Glutamatergic neuron (in vitro differentiated cells): ENCODE results near the gene PRKRIP1. TPM values are rescaled to one million over a fixed set of nuclear protein-coding genes. Genes with fewer than 3 reads are reported as not detected.

Experiments
- DNase-seq: peaks from one replicate; pipeline ENCODE4 v3.0.0; 2022
- H3K27ac Mint-ChIP-seq: one replicate; pipeline ENCODE4 v1.8.0; 2020; ENCODE audit warnings: mild to moderate bottlenecking, mixed read lengths, inconsistent platforms; ENCODE audit not compliant: unreplicated experiment
- H3K27me3 Mint-ChIP-seq: one replicate; pipeline ENCODE4 v1.8.0; 2020; ENCODE audit warnings: mild to moderate bottlenecking, moderate library complexity, mixed read lengths, inconsistent platforms; ENCODE audit not compliant: unreplicated experiment
- H3K36me3 Mint-ChIP-seq: one replicate; pipeline ENCODE4 v1.8.0; 2020; ENCODE audit warnings: mild to moderate bottlenecking, mixed read lengths, inconsistent platforms; ENCODE audit not compliant: unreplicated experiment
- H3K4me1 Mint-ChIP-seq: one replicate; pipeline ENCODE4 v1.8.0; 2020; ENCODE audit warnings: mild to moderate bottlenecking, low read depth, mixed read lengths, inconsistent platforms; ENCODE audit not compliant: unreplicated experiment
- H3K4me3 Mint-ChIP-seq: one replicate; pipeline ENCODE4 v1.8.0; 2020; ENCODE audit warnings: mild to moderate bottlenecking, mixed read lengths, inconsistent platforms; ENCODE audit not compliant: unreplicated experiment
- H3K9me3 Mint-ChIP-seq: one replicate; pipeline ENCODE4 v1.8.0; 2020; ENCODE audit warnings: mild to moderate bottlenecking, moderate library complexity, mixed read lengths, inconsistent platforms; ENCODE audit not compliant: unreplicated experiment
- CTCF ChIP-seq: fragments of 200-600 bp; sonication (generic); IDR thresholded peaks from one replicate; pipeline ENCODE4 v1.5.0; 2021; ENCODE audit not compliant: partially characterized antibody, unreplicated experiment
- total RNA-seq: library from RNA; stranded (reverse); fragmentation: NEBNext Ultra II Directional; extraction: Animal tissue kit (Norgen Biotek cat#: 25700); gene quantifications from one replicate; pipeline ENCODE4 v1.2.1, GENCODE V29; 2021; ENCODE audit not compliant: unreplicated experiment

The PRKRIP1 gene
- total RNA-seq, 1 donor from 2014 or later = 31.0 TPM

DNA sequence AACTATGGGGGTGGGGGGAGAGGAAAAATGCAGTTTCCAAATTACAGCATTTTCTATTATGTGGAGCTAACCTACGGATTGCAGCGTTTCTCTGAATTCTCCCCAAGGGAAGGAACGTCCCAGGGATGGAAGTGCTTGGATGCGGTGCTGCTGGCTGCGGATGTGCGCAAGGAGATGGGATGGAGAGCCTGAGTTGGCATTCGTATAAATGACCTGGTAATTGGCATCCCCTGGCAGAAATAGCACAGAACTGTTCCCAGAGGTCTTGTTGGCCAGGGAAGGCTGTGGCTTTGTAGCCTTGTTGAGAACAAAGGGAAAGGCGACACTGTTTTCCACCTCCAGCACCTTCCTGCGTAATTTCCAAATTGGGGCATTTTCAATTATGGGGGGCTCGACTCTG lies 40.0 kb downstream of the PRKRIP1 start:
- no peak overlapping the region for H3K4me3 Mint-ChIP-seq
- peaks cover 3% of the 10 kb centered on the region for H3K27me3 Mint-ChIP-seq
- no peak for TF ChIP-seq CTCF
- H3K27ac Mint-ChIP-seq = no peak overlapping the region
- peaks cover 14% of the 10 kb centered on the region for H3K4me1 Mint-ChIP-seq
- H3K36me3 Mint-ChIP-seq = no peaks in the 10 kb centered on the region
- no peaks in the 10 kb centered on the region for H3K9me3 Mint-ChIP-seq
- no peak for DNase-seq

GRCh38 chr7:102439963-102440795 lies 44.0 kb downstream of the PRKRIP1 start:
- DNase-seq = no peak

DNA sequence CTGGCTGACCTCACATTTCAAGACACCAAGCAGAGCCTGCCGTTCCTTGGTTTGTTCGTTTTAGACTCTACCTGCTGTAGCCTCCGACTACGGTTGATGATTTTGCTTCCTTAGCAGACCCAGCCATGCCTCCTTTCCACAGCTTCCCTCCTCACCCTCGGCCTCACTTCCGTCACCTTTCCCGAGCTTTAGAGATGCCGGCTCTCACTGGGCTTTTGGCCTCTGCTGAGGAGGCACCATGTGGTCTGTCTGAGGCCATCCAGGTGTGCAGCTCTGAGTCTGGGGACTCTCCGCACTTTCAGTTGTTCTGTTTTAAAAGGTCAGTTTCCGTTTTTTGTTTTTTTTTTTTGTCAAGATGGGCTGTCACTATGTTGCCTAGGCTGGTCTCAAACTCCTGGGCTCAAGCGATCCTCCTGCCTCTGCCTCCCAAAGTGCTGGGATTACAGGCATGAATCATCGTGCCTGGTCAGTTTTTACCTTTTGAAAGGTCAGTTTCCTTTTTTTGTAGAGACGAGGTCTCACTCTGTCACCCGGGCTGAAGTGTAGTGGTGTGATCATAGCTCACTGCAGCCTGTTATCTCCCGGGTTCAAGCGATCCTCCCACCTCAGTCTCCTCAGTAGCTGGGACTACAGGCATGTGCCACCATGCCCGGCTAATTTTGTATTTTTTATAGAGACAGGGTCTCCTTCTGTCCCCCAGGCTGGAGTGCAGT lies 49.0 kb downstream of the PRKRIP1 start:
- Mint-ChIP-seq H3K27me3 (peaks cover 2% of the 10 kb centered on the region), H3K36me3 (no peaks in the 10 kb centered on the region), H3K4me1 (peaks cover 7% of the 10 kb centered on the region), H3K4me3 (no peak overlapping the region), H3K9me3 (peaks cover 2% of the 10 kb centered on the region), H3K27ac (peak overlapping the region; percentile 20)
- TF ChIP-seq CTCF = no peak
- no peak for DNase-seq

More at GRCh38 chr7:102439963-102440795, 44.0 kb downstream of the PRKRIP1 start:
- peaks cover 12% of the 10 kb centered on the region for H3K4me1 Mint-ChIP-seq
- no peaks in the 10 kb centered on the region for H3K36me3 Mint-ChIP-seq
- peaks cover 2% of the 10 kb centered on the region for H3K9me3 Mint-ChIP-seq
- H3K27ac Mint-ChIP-seq = no peak overlapping the region
- TF ChIP-seq CTCF = no peak
- peaks cover 2% of the 10 kb centered on the region for H3K27me3 Mint-ChIP-seq
- H3K4me3 Mint-ChIP-seq = no peak overlapping the region

GRCh38 chr7:102445674-102446071 lies 49.5 kb downstream of the PRKRIP1 start:
- Mint-ChIP-seq H3K4me1 (peaks cover 7% of the 10 kb centered on the region), H3K36me3 (no peaks in the 10 kb centered on the region), H3K9me3 (peaks cover 2% of the 10 kb centered on the region), H3K4me3 (no peak overlapping the region), H3K27me3 (peaks cover 4% of the 10 kb centered on the region), H3K27ac (no peak overlapping the region)
- no peak for TF ChIP-seq CTCF
- DNase-seq = no peak
